ENCODE measurements around the gene CST7.

DNA sequence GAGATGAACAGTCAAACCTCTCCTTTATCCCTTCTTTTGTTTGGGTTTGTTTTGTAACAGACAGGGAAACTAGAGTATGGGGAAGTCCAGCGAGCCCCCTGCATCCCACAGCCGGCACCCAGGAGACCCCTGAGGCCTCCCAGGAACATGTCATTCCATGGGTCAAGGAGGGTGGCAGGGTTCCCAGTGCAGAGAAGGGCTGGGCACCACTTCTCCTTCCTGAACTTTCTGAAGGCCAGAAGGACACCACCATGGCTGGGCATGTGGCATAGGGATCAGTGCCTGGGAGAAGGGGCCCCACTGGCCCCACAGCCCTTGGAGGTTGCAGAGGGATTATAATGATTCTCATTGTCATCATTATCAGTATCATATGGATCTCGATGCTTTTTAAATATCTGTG, 13.9 kb upstream of the CST7 start:
- TF ChIP-seq, protein P1, sequence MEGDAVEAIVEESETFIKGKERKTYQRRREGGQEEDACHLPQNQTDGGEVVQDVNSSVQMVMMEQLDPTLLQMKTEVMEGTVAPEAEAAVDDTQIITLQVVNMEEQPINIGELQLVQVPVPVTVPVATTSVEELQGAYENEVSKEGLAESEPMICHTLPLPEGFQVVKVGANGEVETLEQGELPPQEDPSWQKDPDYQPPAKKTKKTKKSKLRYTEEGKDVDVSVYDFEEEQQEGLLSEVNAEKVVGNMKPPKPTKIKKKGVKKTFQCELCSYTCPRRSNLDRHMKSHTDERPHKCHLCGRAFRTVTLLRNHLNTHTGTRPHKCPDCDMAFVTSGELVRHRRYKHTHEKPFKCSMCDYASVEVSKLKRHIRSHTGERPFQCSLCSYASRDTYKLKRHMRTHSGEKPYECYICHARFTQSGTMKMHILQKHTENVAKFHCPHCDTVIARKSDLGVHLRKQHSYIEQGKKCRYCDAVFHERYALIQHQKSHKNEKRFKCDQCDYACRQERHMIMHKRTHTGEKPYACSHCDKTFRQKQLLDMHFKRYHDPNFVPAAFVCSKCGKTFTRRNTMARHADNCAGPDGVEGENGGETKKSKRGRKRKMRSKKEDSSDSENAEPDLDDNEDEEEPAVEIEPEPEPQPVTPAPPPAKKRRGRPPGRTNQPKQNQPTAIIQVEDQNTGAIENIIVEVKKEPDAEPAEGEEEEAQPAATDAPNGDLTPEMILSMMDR (IDR thresholded peaks at IDR 0.05), result no peak
- TF ChIP-seq POLR2AphosphoS5 (IDR thresholded peaks at IDR 0.05), result no peak

Data from breast epithelium (tissue), 3 donors.